Medulla oblongata (tissue), 1 donor: Measurements from ENCODE around the gene DAB2IP.
A peak's percentile ranks its signal among the peaks of the same experiment; 100 is the strongest.

Experiments used
- DNase-seq: peaks from one replicate; pipeline ENCODE4 v3.0.0-alpha.2; 2015; ENCODE audit errors: extremely low spot score

The DAB2IP gene

GRCh38 chr9:121743441-121744001, 92.1 kb downstream of the DAB2IP start:
- DNase-seq = peak; percentile 87

- DNase-seq = peak; percentile 85
Measured at GRCh38 chr9:121744002-121744686, 92.7 kb downstream of the DAB2IP start.

- no peak for DNase-seq
Measured at GRCh38 chr9:121744687-121745395, 93.4 kb downstream of the DAB2IP start.

GRCh38 chr9:121745396-121745695, 93.9 kb downstream of the DAB2IP start:
- no peak for DNase-seq

GRCh38 chr9:121746411-121746810, 95.0 kb downstream of the DAB2IP start:
- no peak for DNase-seq

- DNase-seq = no peak
Measured at GRCh38 chr9:121746866-121747265, 95.4 kb downstream of the DAB2IP start.

DNA sequence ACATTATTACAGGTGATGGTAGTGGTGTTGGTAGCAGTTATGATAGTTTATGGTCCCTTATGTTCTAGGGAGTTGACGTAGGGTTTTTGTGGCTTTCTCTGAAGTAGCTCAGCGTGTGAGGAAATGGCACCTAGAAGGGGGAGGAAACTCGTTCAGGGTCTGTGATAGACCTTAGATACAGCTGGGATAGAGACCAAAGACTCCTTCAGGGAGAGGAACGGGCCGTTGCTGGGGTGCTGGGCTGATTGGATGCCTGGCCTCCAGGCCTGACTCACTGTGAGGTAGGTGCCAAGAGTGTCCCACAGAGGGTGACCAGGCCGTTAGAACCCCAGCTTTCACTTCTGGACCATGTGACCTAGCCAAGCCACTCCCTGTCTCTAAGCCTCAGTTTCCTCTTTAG, 96.6 kb downstream of the DAB2IP start:
- DNase-seq = no peak

- no peak for DNase-seq
Measured at GRCh38 chr9:121748727-121749423, 97.4 kb downstream of the DAB2IP start.

DNA sequence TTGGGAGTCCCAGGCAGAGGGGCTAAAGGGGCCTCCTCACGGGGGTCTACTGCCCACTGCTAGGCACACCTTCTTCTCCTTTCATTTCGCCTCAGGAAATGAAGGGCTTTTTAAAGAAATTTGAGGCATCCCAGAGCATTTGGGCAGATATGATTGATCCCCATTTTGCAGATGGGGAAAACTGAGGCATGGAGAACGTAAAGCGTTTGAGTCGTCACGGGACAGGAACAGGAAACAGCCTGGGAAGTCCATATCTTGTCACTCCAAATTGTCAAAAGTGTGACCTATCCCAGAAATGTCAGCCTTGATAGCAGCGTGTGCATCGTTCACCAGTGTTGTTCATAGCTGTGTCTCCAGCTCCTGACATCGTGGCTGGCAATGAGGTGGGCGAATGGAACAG, 98.2 kb downstream of the DAB2IP start:
- no peak for DNase-seq

GRCh38 chr9:121750259-121750714, 98.9 kb downstream of the DAB2IP start:
- DNase-seq = no peak

DNA sequence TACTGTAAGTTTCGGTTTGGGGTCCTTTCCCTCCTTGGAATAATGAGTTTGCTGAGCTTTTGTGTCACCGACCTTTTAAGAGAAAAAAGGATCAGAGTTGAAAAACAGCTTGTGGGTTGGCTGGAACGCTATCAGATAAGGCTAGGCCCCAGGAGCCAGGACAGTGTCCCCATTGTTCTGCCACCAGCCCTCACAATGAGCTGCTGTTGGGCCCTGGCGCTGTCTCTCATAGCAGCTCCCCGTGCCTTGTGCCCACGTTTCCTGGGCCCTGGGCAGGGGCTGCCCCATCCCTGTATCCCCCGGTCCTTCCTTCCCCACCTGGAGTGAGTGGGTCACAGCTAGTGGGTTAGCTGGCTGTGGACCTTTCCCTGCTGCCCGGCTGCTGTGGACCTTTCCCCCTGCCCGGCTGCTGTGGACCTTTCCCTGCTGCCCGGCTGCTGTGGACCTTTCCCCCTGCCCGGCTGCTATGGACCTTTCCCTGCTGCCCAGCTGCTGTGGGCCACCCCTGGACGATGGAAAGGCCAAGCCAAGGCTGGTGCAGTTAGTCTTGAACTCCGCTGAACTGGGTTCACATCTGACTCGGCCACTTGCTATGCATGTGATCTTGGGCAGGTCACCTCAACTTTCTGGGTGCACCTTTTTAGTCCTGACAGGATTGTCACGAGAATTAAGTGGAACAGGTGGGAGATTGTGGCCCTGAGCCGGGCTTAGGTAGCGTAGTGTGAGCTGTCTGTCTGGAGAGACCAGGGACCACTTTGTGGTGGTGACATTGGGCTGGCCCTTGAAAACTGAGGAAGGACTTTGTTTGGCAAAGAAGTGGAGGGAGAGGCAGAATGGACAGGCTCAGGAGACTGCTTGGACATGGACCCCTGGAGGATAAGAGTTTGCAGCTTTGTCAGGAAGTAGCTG, 99.5 kb downstream of the DAB2IP start:
- peak; percentile 91 for DNase-seq

DNA sequence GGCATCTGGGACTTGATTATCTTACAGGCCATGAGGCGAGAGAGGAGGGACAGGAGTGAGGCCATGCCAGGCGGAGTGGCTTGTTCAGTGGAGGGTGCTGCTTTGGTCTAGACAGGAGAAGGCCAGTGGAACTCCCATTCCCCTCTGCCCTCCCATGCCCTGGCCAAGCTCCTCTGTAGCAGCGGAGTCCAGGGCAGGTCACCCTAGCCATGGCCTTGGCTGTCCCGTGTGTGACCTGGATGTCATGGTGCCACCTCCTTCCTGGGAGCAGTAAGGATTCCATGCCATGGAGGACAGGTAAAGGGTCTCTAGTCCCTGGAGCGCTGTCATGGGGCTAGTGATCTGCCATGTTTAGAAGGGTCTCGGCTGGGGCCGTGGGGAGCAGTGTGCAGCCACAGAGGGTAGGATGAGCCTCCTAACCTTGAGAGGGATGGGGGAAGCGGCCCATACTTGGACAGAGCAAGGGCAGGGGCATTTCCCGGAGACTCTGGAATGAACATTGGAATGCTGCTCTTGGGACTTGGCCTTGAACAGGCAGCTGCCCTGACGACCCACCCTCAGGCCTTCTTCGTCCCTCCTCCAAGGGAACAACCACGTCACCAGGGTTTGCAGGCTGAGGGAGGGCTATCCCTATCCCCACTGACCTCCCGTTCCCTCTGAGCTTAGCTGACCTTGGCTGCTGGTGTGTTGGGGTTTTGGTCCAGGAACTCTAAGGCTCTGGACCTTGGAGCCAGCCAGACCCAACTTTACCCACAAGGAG, 100.4 kb downstream of the DAB2IP start:
- no peak for DNase-seq

- DNase-seq = no peak
Measured at GRCh38 chr9:121752929-121753328, 101.5 kb downstream of the DAB2IP start.

DNA sequence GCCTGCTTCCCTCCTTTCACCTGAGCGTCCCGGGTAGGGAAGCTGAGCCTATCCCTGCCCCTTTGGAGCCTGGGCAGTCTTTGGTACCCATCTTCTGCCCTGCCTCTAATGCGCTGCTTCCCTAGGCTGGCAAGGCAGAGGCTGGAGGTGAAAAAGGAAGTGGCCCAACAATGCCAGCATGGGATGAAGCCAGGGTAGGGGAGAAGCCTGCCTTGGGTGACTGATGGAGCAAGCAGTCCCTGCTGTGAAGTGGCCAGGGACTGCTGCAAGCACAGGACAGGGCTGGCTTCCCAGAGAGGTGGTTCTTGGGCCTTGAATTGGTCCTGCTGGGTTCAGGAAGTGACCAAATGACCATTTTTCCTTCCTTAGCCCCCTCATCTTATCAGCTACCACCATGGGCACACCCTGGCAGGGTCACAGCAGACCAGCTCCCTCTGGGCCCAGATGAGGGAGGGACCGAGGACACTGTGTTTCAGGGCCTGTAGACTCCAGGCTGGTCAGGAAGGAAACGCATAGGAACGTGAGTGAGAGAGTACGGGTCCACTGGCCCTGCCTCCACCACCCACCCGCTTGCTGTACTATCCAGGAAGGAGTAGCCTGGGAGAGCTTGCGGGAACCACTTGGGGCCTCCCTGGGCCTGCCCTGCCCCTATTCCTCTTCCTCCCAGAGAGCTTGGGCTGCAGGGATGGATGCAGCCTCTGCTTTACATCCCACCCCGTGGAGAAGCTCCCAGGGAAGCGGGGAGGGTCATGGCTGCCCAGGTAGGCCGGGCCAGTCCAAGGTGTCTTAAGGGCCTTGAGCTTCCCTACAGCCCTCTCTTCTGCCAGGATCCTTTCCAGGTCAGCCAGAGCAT, 102.6 kb downstream of the DAB2IP start:
- DNase-seq = peak; percentile 58

GRCh38 chr9:121754655-121755436, 103.4 kb downstream of the DAB2IP start:
- DNase-seq = no peak

- no peak for DNase-seq
Measured at GRCh38 chr9:121755581-121755980, 104.1 kb downstream of the DAB2IP start.

DNA sequence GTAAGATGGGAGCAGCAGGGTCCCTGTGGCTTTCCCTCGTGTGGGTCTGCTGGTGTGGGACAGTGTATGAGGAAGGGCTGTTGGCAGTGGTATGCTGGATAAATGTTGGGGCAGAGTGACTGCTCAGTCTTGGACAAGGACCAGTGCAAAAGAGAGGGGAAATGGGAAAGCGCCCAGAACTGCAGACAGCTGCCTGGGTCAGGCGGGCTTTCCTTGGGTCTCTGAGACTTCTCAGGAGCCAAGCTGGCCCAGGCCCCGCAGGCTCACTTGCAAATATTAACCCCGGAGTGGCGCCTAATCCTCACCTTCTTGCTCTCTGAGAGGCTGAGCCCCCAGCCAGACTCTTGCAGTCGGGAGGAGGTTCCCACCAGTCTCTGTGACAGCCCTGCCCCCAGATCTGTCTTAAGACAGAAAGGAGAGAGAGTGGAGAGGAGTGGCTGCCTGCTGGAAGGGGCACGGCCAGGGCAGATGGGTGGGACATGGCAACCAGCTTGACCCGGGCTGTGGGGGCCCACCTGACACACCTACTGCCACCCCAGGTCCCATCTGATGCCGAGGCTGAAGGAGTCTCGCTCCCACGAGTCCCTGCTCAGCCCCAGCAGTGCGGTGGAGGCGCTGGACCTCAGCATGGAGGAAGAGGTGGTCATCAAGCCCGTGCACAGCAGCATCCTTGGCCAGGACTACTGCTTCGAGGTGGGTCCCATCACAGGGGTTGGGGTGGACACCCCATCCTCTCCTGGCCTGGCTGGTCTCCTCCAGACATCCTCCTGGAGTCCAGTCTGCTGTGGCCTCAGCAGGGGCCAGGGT, 105.2 kb downstream of the DAB2IP start:
- DNase-seq = peak; percentile 72

GRCh38 chr9:121757281-121757585, 105.8 kb downstream of the DAB2IP start:
- DNase-seq = no peak
